Measurements from ENCODE around the gene THPO.
A peak's percentile ranks its signal among the peaks of the same experiment; 100 is the strongest.

The THPO gene

GRCh38 chr3:184362668-184363546 lies 15.1 kb downstream of the THPO start:
- DNase-seq (ENCODE audit: low read depth): peak; percentile 93

- no peak for DNase-seq (ENCODE audit: low read depth)
Measured at GRCh38 chr3:184361932-184362667, 15.9 kb downstream of the THPO start.

GRCh38 chr3:184361532-184361931 lies 16.5 kb downstream of the THPO start, which contains the start of the genes CLCN2 and POLR2H:
Gene CLCN2, minus strand, starts transcription at chr3:184361605. Its CDS starts 126 bp downstream, at chr3:184361479.
Gene POLR2H, plus strand, starts transcription at chr3:184361710. Its CDS starts 1,783 bp downstream, at chr3:184363493.
- DNase-seq (ENCODE audit: low read depth): no peak

- DNase-seq (ENCODE audit: low read depth): no peak
Measured at GRCh38 chr3:184360929-184361531, 17.0 kb downstream of the THPO start.

GRCh38 chr3:184360070-184360928 lies 17.7 kb downstream of the THPO start:
- no peak for DNase-seq (ENCODE audit: low read depth)

GRCh38 chr3:184359610-184360009 lies 18.4 kb downstream of the THPO start:
- no peak for DNase-seq (ENCODE audit: low read depth)

- DNase-seq (ENCODE audit: low read depth): no peak
Measured at GRCh38 chr3:184358921-184359350, 19.1 kb downstream of the THPO start.

GRCh38 chr3:184358124-184358767 lies 19.8 kb downstream of the THPO start:
- no peak for DNase-seq (ENCODE audit: low read depth)

GRCh38 chr3:184357248-184358123 lies 20.5 kb downstream of the THPO start:
- DNase-seq (ENCODE audit: low read depth): no peak

- no peak for DNase-seq (ENCODE audit: low read depth)
Measured at GRCh38 chr3:184355261-184356040, 22.6 kb downstream of the THPO start.

GRCh38 chr3:184354754-184355153 lies 23.3 kb downstream of the THPO start:
- no peak for DNase-seq (ENCODE audit: low read depth)

- no peak for DNase-seq (ENCODE audit: low read depth)
Measured at GRCh38 chr3:184354121-184354728, 23.8 kb downstream of the THPO start.

- no peak for DNase-seq (ENCODE audit: low read depth)
Measured at GRCh38 chr3:184353546-184353941, 24.5 kb downstream of the THPO start.

- no peak for DNase-seq (ENCODE audit: low read depth)
Measured at GRCh38 chr3:184352897-184353545, 25.0 kb downstream of the THPO start.

- DNase-seq (ENCODE audit: low read depth): no peak
Measured at GRCh38 chr3:184352149-184352785, 25.7 kb downstream of the THPO start.

GRCh38 chr3:184351511-184352148 lies 26.4 kb downstream of the THPO start:
- DNase-seq (ENCODE audit: low read depth): no peak

- DNase-seq (ENCODE audit: low read depth): no peak
Measured at GRCh38 chr3:184350618-184351017, 27.4 kb downstream of the THPO start.
